ENCODE results near the gene DUOX1.

DNA sequence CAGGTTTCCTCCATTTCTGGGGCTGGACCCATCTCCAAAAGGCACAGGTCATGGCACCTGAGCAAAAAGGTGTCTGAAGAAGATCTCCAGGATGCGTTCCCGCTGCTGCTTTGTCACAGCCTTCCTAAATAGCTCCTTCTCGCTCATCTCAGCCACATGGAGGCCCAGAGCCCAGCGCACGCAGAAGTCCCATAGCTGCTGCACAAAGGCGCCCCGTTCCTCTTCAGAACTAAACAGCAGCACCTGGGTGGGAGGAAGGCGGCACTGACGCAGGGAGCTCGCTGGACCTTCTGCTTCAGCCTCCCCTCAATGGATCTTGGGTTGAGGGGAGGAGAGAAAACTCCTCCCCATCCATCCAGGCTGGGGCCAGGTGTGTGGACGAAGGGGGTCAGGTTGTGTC, 24.2 kb upstream of the DUOX1 start:
- TF ChIP-seq, protein P1, sequence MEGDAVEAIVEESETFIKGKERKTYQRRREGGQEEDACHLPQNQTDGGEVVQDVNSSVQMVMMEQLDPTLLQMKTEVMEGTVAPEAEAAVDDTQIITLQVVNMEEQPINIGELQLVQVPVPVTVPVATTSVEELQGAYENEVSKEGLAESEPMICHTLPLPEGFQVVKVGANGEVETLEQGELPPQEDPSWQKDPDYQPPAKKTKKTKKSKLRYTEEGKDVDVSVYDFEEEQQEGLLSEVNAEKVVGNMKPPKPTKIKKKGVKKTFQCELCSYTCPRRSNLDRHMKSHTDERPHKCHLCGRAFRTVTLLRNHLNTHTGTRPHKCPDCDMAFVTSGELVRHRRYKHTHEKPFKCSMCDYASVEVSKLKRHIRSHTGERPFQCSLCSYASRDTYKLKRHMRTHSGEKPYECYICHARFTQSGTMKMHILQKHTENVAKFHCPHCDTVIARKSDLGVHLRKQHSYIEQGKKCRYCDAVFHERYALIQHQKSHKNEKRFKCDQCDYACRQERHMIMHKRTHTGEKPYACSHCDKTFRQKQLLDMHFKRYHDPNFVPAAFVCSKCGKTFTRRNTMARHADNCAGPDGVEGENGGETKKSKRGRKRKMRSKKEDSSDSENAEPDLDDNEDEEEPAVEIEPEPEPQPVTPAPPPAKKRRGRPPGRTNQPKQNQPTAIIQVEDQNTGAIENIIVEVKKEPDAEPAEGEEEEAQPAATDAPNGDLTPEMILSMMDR (conservative IDR thresholded peaks at IDR 0.05; ENCODE audit: low read length) = no peak
- TF ChIP-seq EZH2phosphoT487 (IDR thresholded peaks at IDR 0.05; ENCODE audit: borderline replicate concordance) = no peak
